Measurements from ENCODE around the gene C19orf73.
"Not testable (repeated sequence)": the region's sequence is repeated elsewhere in the genome, so short reads cannot be mapped to it uniquely, and the experiment has no call there.

DNA sequence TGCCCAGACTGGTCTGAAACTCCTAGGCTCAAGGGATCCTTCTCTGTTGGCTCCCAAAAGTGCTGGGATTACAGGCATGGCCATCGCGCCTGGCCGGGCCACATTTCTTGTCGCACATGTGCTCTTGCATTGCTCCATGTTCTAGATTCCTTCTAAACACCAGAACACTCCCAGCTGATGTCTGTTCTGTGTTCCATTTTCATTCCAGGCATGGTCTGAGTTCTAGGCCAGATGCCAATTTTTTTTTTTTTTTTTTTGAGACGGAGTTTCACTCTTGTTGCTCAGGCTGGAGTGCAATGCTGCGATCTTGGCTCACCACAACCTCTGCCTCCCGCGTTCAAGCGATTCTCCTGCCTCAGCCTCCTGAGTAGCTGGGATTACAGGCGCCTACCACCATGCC lies 2.9 kb upstream of the C19orf73 start:
- not testable (repeated sequence) for TF ChIP-seq POLR2A (IDR thresholded peaks at IDR 0.05; ENCODE audit: low read depth); EP300 (IDR thresholded peaks at IDR 0.05)
- TF ChIP-seq, protein P1, sequence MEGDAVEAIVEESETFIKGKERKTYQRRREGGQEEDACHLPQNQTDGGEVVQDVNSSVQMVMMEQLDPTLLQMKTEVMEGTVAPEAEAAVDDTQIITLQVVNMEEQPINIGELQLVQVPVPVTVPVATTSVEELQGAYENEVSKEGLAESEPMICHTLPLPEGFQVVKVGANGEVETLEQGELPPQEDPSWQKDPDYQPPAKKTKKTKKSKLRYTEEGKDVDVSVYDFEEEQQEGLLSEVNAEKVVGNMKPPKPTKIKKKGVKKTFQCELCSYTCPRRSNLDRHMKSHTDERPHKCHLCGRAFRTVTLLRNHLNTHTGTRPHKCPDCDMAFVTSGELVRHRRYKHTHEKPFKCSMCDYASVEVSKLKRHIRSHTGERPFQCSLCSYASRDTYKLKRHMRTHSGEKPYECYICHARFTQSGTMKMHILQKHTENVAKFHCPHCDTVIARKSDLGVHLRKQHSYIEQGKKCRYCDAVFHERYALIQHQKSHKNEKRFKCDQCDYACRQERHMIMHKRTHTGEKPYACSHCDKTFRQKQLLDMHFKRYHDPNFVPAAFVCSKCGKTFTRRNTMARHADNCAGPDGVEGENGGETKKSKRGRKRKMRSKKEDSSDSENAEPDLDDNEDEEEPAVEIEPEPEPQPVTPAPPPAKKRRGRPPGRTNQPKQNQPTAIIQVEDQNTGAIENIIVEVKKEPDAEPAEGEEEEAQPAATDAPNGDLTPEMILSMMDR (IDR thresholded peaks at IDR 0.05): not testable (repeated sequence)

Measured in esophagus muscularis mucosa (tissue), 4 donors.